Stomach smooth muscle (tissue), 2 donors: Measurements from ENCODE around the gene IGFBP4.
A peak's percentile ranks its signal among the peaks of the same experiment; 100 is the strongest.

ENCODE experiments used
- H3K27ac ChIP-seq: one replicate; pipeline ENCODE4 v1.7.0; 2013; ENCODE audit warnings: mild to moderate bottlenecking, low read length, inconsistent platforms
- H3K27me3 ChIP-seq, 2 donors: one replicate each; pipeline ENCODE4 v1.7.0; 2013; ENCODE audit warnings: low read length in 2 of 2; ENCODE audit not compliant: insufficient read depth in 2 of 2, control insufficient read depth in 1 of 2
- H3K36me3 ChIP-seq, 2 donors: one replicate each; pipeline ENCODE4 v1.7.0; 2013; ENCODE audit warnings: low read length in 2 of 2; ENCODE audit not compliant: control insufficient read depth in 2 of 2, insufficient read depth in 2 of 2
- H3K4me1 ChIP-seq: one replicate; pipeline ENCODE4 v1.7.0; 2013; ENCODE audit warnings: low read length; ENCODE audit not compliant: control insufficient read depth, insufficient read depth
- H3K4me3 ChIP-seq, 2 donors: one replicate each; pipeline ENCODE4 v1.7.0; 2013; ENCODE audit warnings: low read length in 2 of 2
- H3K9ac ChIP-seq, 2 donors: one replicate each; pipeline ENCODE4 v1.7.0; 2013; ENCODE audit warnings: low read length in 2 of 2, mild to moderate bottlenecking in 1 of 2
- H3K9me3 ChIP-seq, 2 donors: one replicate each; pipeline ENCODE4 v1.7.0; 2013; ENCODE audit warnings: low read length in 2 of 2; ENCODE audit not compliant: control insufficient read depth in 2 of 2
- donor health status: healthy.
- donor health status: Pancreatic carcinoma.

The IGFBP4 gene

DNA sequence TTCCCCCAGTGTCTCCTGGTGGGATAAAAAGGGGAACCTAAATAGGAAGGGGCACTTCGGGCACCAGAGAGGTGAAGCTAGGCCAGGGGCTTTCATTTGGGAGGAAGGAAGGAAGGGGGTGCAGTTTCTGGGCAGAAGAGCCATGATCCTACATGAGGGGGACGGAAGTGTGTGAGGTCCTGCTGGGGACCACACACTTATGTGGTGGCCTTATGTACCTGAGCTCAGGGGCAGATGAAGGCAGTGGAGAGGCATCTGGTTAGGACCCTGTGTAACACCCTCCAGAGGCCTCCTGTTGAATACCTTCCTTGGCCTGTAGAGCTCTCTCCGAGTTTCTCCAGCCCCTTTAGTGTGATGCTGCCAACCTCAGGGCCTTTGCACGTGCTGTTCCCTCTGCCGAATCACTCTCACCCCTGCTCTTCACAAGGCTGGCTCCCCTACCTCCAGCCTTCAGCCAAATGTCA lies 21.2 kb downstream of the IGFBP4 start:
- no peak overlapping the region for H3K4me3 ChIP-seq
- no peaks in the 10 kb centered on the region for H3K27me3 ChIP-seq
- no peaks in the 10 kb centered on the region for H3K9me3 ChIP-seq
- peaks cover 45% of the 10 kb centered on the region for H3K4me1 ChIP-seq
- H3K9ac ChIP-seq = no peak overlapping the region
- H3K36me3 ChIP-seq = no peaks in the 10 kb centered on the region
- H3K27ac ChIP-seq = no peak overlapping the region

DNA sequence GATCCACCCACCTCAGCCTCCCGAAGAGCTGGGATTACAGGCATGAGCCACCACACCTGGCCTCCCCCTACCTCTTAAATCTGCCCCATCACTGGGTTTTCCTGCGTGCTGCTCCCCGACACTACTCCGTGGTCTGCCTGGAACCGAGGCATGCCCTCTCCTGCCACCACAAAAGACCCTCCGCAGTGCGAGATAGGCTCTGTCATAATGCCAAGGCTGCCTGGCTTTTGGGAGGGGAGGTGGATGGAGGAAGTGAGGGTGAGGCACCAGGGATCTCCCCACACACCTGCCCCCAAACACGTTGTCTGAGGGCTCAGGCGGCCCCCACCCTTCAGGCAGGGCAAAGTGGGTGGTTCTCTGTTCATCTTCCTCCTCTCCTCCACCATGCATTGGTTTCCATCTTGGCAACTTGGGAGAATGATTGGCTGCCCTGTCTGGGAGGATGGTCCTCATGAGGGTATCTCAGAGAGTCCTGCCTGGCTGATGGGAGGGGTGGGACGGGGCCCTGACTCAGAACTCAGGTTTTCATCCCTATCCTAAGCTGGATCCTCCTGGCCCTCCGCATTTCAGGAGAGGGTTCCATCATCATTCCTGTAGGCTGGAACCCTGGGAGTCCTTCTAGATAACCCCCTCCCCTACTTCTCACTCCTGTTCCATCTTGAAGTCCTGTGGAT lies 23.2 kb downstream of the IGFBP4 start:
- H3K27ac ChIP-seq = no peak overlapping the region
- H3K4me3 ChIP-seq = no peak overlapping the region
- no peaks in the 10 kb centered on the region for H3K27me3 ChIP-seq
- peaks cover 39% of the 10 kb centered on the region for H3K4me1 ChIP-seq
- H3K9me3 ChIP-seq = no peaks in the 10 kb centered on the region
- H3K9ac ChIP-seq = no peak overlapping the region
- H3K36me3 ChIP-seq = no peaks in the 10 kb centered on the region

DNA sequence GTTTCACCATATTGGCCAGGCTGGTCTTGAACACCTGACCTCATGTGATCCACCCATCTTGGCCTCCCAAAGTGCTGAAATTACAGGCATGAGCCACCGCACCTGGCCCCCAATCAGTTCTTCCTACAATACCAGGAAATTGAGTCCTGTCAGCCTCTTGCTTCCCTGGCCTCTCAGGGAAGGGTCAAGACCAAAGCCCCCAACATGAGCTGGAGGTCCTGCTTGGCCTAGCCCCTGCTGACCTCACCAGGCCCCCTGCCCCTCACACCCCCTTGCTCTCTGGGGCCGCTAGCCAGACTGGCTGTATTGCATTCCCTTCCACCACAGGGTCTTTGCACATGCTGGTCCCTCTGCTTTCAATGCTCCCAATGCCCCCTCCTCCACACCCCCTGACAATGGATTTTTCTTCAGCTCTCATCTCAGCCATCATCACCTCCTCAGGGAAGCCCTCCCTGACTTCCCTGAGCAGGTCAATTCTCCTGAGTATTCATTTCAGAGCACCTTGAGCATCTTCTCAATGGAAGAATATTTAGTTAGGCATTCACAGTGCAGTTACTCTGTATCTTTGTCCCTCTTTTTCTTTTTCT lies 24.1 kb downstream of the IGFBP4 start:
- Histone ChIP-seq H3K27me3 (no peaks in the 10 kb centered on the region), H3K27ac (no peak overlapping the region), H3K4me1 (peaks cover 39% of the 10 kb centered on the region), H3K9me3 (no peaks in the 10 kb centered on the region), H3K36me3 (no peaks in the 10 kb centered on the region), H3K9ac (no peak overlapping the region), H3K4me3 (no peak overlapping the region)

DNA sequence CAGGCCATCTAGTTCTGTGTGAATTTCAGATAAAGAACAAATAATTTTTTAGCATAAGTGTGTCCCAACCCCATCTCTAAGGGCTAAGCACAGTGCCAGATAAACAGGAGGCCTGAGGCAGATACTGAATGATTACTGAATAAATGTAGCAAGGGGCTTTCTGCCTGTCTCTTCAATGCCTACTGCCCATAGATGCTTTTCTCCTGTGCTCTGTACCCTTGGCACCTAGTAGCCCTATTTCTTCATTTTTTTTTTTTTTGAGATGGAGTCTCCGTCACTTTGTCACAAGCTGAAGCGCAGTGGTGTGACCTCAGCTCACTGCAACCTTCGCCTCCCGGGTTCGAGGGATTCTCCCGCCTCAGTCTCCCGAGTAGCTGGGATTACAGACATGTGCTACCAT lies 25.3 kb downstream of the IGFBP4 start:
- Histone ChIP-seq H3K36me3 (no peaks in the 10 kb centered on the region), H3K9me3 (no peaks in the 10 kb centered on the region), H3K4me3 (no peak overlapping the region), H3K27ac (no peak overlapping the region), H3K4me1 (peaks cover 40% of the 10 kb centered on the region), H3K9ac (no peak overlapping the region), H3K27me3 (no peaks in the 10 kb centered on the region)

DNA sequence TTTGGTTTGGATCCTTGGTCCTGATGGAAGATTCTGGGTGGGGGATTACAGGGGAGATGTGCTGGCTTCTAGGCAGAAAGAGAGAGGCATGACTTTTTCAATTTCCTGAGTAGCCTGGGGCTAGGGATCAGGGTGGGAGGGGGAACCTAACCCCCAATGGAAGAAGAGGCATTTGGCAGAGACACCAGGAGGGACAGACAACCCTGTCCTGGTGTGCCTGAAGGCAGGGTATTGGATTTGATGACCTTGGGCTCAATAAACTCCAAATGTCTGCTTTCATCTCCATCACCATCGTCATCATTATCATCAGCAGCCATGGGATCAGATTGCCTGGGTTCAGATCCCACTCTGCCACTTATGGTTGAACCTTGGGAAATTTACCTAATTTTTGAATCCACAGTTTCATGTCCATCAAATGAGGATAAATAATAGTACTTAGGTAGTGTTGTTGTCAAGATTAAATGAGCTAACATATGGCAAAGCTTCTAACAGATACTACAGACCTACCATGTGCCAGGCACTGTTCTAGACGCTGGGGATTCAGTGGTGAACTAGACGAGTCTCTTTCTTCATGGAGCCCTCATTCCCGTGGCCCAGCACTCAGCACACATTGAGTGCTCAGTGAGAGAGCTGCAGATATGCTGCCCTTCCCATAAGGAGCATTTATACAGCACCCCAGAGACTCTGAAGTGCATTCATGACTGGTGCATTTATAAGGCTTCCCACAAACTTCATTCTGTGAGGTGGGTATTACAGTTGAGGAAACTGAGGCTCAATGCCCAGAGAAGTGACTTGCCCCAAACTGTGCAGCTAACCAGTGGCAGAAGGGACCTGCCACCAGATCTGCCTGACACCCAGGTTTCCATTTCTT lies 26.8 kb downstream of the IGFBP4 start:
- no peaks in the 10 kb centered on the region for H3K9me3 ChIP-seq
- H3K4me3 ChIP-seq = no peak overlapping the region
- H3K27me3 ChIP-seq = no peaks in the 10 kb centered on the region
- H3K4me1 ChIP-seq = peaks cover 47% of the 10 kb centered on the region
- no peaks in the 10 kb centered on the region for H3K36me3 ChIP-seq
- peak overlapping the region; percentile 93 for H3K27ac ChIP-seq
- no peak overlapping the region for H3K9ac ChIP-seq

DNA sequence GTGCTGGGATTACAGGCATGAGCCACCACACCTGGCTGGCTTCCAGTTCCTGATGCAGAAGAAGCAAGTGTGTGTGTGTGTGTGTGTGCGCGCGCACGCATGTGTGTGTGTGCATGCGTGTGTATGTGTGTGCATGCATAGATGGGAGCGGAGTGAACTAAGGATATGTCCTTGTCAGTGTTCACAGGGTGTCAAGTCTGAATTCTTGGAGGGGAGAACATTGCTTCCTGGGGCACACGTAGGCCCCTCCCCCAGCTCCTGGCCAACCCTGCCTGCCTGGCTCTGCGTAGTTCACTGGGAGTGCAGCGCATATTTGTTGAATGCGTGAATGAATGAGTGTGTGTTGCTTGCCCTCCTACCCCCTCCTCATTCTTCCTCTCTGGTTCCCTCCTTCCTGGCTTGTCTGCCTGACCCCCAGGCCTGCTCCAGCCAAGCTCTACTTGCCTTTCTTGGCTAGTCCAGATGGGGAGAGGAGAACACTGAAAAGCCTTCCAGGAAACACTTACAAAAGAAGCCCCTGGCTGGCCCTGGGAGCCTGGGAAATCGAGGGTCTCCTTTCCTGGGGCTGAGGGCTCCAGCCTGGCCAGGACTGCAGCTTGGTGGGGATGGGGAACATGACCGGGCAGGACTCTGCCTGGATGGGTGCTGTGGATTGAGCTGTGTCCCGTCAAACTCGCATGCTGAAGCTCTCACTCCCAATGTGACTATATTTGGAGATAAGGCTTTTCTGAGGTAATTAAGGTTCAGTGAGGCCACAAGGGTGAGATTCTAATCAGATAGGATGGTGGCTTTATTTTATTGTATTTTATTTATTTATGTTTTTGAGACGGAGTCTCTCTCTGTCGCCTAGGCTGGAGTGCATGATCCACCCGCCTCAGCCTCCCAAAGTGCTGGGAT lies 27.9 kb downstream of the IGFBP4 start:
- no peaks in the 10 kb centered on the region for H3K27me3 ChIP-seq
- peak overlapping the region; percentile 93 for H3K27ac ChIP-seq
- no peaks in the 10 kb centered on the region for H3K36me3 ChIP-seq
- H3K4me1 ChIP-seq = peaks cover 56% of the 10 kb centered on the region
- no peaks in the 10 kb centered on the region for H3K9me3 ChIP-seq
- peak overlapping the region; percentile 47 to 68 for H3K9ac ChIP-seq
- peak overlapping the region in 1 of 2 donors; percentile 40 for H3K4me3 ChIP-seq

DNA sequence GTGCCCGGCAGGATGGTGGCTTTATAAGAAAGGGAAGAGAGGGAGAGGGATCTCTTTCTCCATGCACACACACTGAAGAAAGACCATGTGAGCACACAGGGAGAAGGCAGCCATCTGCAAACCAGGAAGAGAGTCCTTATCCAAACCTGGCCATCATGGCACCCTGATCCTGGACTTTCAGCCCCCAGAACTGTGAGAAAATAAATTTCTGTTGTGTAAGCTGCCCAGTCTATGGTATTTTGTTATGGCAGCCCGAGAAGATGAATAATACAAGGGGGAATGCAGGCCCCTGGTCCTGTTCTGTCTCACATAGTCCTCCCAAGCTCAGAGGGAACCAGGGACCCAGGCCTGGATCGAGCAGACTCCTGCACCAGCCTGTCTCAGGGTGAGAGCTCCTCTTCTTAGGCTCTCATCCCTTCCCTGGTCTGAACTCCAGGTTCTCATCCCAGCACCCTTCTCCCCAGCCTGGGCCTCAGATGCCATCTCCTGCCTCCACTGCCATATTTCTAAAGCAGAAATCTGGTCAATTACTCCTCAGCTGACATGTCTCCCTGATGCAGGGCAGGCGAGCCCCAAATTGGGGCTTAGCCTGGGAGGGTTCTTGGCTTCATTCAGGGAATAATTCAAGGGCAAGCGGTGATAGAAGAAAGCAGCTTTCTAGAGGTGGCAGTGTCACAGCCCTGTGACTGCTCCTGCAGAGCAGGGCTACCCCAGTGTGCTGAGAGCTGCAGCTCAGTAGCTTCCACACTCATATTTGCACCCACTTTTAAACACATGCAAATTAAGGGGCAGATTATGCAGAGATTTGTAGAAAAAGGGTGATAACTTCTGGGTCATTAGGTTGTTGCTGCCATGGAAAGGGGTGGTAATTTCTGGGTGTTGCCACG lies 28.8 kb downstream of the IGFBP4 start:
- peak overlapping the region; percentile 93 for H3K27ac ChIP-seq
- peak overlapping the region; percentile 42 to 47 for H3K9ac ChIP-seq
- H3K4me1 ChIP-seq = peaks cover 60% of the 10 kb centered on the region
- H3K27me3 ChIP-seq = no peaks in the 10 kb centered on the region
- no peaks in the 10 kb centered on the region for H3K36me3 ChIP-seq
- peak overlapping the region in 1 of 2 donors; percentile 8 for H3K4me3 ChIP-seq
- H3K9me3 ChIP-seq = no peaks in the 10 kb centered on the region

DNA sequence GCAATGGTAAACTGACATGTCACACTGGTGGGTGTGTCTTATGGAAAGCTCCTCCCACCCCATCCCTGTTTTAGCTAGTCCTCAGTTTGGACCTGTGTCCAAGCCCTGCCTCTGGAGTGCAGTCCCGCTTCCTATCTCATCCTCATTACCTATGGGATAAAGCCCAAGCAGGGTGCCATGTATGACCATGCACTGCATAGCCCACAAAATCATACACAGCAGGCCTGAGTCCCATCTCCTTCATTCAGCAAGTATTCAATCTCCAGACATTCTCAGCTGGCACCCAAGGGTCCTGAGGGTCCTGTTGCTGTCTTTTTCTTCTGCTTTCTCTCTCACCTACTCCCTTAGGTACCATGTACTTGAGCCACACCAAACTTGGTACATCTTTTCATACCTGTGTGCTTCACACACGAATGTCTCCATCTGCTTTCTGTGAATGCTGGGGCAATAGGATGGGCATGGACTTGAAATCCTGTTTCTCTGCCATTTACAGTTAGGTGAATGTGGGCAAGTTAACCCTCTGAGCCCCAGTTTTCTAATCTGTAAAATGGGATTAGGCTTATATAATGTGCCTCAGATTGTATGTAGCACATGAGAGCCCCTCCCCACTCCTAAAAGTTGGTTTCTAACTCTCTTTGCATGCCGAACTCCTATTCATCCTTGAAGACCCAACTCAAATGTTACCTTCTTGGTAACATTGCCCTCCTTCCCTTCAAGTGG lies 29.6 kb downstream of the IGFBP4 start:
- peaks cover 60% of the 10 kb centered on the region for H3K4me1 ChIP-seq
- no peaks in the 10 kb centered on the region for H3K36me3 ChIP-seq
- H3K4me3 ChIP-seq = peak overlapping the region in 1 of 2 donors; percentile 8

DNA sequence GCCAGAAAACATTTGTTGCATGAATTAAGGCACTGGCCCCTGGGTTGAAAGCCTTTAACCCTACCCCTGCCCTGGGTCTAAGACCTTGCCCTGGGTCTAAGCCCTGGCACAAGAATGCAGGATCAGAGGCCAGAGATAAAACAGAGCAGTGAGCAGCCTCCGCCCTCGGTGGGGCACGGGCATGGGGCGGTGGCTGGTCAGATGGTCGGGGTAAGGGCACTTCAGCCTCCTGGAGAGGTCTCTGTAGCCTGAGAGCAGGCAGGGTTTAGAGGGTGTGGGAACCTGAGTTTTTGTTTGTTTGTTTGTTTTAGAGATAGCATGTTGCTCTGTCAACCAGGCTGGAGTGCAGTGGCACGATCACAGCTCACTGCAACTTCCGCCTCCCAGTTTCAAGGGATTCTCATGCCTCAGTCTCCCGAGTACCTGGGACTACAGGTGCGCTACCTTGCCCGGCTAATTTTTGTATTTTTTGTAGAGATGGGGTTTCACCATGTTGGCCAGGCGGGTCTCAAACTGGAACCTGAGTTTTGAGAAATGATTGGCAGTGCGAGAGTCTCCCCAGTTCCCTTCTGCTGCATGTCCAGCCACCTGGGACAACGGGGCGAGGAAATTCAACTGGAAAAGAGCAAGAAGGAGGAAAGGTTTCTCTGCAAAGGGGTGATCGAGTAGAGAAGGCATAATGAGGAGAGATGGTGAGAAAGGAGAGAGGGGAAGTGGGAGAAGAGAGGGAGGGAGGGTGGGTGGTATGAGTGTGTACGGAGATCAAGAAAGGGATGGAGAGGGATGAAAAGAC lies 30.5 kb downstream of the IGFBP4 start:
- Histone ChIP-seq H3K9ac (no peak overlapping the region), H3K27ac (peak overlapping the region; percentile 93), H3K4me1 (peaks cover 60% of the 10 kb centered on the region), H3K9me3 (no peaks in the 10 kb centered on the region), H3K27me3 (no peaks in the 10 kb centered on the region), H3K36me3 (no peaks in the 10 kb centered on the region), H3K4me3 (no peak overlapping the region)

More for the DNA sequence above, 29.6 kb downstream of the IGFBP4 start:
- H3K9me3 ChIP-seq = no peaks in the 10 kb centered on the region
- peak overlapping the region in 1 of 2 donors; percentile 21 for H3K9ac ChIP-seq
- no peaks in the 10 kb centered on the region for H3K27me3 ChIP-seq
- peak overlapping the region; percentile 93 for H3K27ac ChIP-seq
